ENCODE results near the gene GPR63. TPM values are rescaled to one million over a fixed set of nuclear protein-coding genes. Genes with fewer than 3 reads are reported as not detected.

GPR63 gene
- total and polyA plus RNA-seq, 12 donors = 0.37 to 4.4 (median 1.2) TPM

DNA sequence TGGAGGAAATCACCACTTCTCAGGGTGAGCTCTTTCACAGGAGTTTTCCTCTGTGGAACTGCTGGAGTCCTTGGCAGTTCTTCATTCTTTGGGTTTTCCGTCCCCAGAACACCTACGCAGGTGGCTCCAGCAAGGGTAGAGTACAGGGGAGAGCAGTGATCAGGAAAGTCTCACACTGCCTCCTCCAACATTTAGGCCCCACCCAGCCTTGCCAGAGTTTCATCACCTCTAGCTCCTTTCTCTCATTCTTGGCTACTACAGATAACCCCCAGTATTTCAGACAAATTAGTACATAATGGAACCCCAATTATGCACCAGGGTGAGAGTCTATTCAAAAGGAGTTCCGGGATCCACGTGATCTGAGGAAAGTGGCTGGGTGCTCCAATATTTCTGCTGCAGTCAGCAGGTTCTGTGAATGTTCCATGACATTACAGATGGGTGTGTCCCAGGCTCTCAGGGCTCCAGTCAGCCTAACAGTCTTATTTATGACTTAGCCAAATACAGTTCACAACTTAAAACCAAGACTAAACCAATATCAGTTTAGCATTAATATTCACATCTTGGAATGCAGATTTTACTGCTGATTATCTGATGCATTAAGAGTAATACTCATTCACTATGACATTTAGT lies 44.6 kb downstream of the GPR63 start:
- H3K9me3 ChIP-seq (replicated peaks in 1 of 3) = no peaks in the 10 kb centered on the region
- no peak for TF ChIP-seq POLR2A (IDR thresholded peaks at IDR 0.05)
- TF ChIP-seq CTCF (IDR thresholded peaks at IDR 0.05) = no peak
- intact Hi-C loops (cut with DNase I) = no loop called here
- 78 to 100% (median 91%) methylated on average over 4 of the region's 4 CpGs for WGBS, 4 donors
- H3K4me3 ChIP-seq = no peak overlapping the region
- DNase-seq = no peak
- H3K4me1 ChIP-seq (replicated peaks in 1 of 2) = no peaks in the 10 kb centered on the region
- H3K27ac ChIP-seq = no peak overlapping the region
- H3K36me3 ChIP-seq (replicated peaks in 1 of 2) = no peaks in the 10 kb centered on the region
- no peaks in the 10 kb centered on the region for H3K27me3 ChIP-seq

GRCh38 chr6:96789871-96790270 lies 47.4 kb downstream of the GPR63 start:
- WGBS, 4 donors = 76 to 86% (median 84%) methylated on average over 3 of the region's 3 CpGs
- DNase-seq = no peak
- no peaks in the 10 kb centered on the region for H3K4me1 ChIP-seq (replicated peaks in 1 of 2)
- intact Hi-C loops (cut with DNase I) = no loop called here
- H3K27ac ChIP-seq = no peak overlapping the region
- TF ChIP-seq CTCF (IDR thresholded peaks at IDR 0.05) (no peak), POLR2A (IDR thresholded peaks at IDR 0.05) (no peak)
- no peaks in the 10 kb centered on the region for H3K9me3 ChIP-seq (replicated peaks in 1 of 3)
- no peaks in the 10 kb centered on the region for H3K36me3 ChIP-seq (replicated peaks in 1 of 2)
- H3K27me3 ChIP-seq = no peaks in the 10 kb centered on the region
- H3K4me3 ChIP-seq = no peak overlapping the region

GRCh38 chr6:96787846-96788580 lies 49.3 kb downstream of the GPR63 start:
- TF ChIP-seq CTCF (IDR thresholded peaks at IDR 0.05) (no peak), POLR2A (IDR thresholded peaks at IDR 0.05) (no peak)
- 68 to 77% (median 72%) methylated on average over 9 of the region's 9 CpGs for WGBS, 4 donors

GRCh38 chr6:96786336-96786735 lies 50.9 kb downstream of the GPR63 start:
- H3K4me1 ChIP-seq (replicated peaks in 1 of 2) = no peaks in the 10 kb centered on the region
- H3K27ac ChIP-seq = no peak overlapping the region
- no peak for DNase-seq
- no peaks in the 10 kb centered on the region for H3K9me3 ChIP-seq (replicated peaks in 1 of 3)
- H3K27me3 ChIP-seq = no peaks in the 10 kb centered on the region
- intact Hi-C loops (cut with DNase I) = no loop called here
- no peak for TF ChIP-seq POLR2A (IDR thresholded peaks at IDR 0.05)
- no peak for TF ChIP-seq CTCF (IDR thresholded peaks at IDR 0.05)
- WGBS, 4 donors = 89 to 97% (median 94%) methylated on average over 2 of the region's 2 CpGs
- H3K36me3 ChIP-seq (replicated peaks in 1 of 2) = no peaks in the 10 kb centered on the region
- no peak overlapping the region for H3K4me3 ChIP-seq

More at GRCh38 chr6:96787846-96788580, 49.3 kb downstream of the GPR63 start:
- intact Hi-C loops (cut with DNase I) = no loop called here
- no peak overlapping the region for H3K27ac ChIP-seq
- H3K36me3 ChIP-seq (replicated peaks in 1 of 2) = no peaks in the 10 kb centered on the region
- H3K9me3 ChIP-seq (replicated peaks in 1 of 3) = no peaks in the 10 kb centered on the region
- DNase-seq = no peak
- no peaks in the 10 kb centered on the region for H3K27me3 ChIP-seq
- no peak overlapping the region for H3K4me3 ChIP-seq
- no peaks in the 10 kb centered on the region for H3K4me1 ChIP-seq (replicated peaks in 1 of 2)
